ENCODE measurements around the gene SKAP2. TPM values are rescaled to one million over a fixed set of nuclear protein-coding genes. Genes with fewer than 3 reads are reported as not detected.

SKAP2 gene
- polyA plus RNA-seq, 2 of the 4 experiments (the other 2 are of a cell fraction) = 18.7 to 23.0 TPM

DNA sequence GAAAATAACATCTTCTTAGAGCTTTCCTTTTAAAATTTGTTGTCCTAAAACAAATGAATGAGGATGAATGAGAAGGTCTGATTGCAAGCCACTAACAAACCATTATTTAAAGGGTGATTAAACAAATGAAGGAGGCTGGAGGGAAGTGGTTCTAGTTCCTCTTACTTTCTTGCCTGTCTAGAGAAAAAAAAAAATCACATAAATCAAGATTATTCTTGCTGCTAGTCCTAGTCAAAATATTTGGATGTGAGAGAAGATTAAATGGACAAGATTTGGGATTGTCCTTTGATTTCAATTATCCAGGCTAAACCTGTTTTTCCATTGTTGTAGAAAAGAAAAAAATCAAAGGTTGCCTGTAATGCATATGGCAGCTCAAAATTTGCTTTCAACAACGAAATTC is 3.3 kb downstream of the SKAP2 start:
- Histone ChIP-seq H3K27ac (no peak overlapping the region), H3K4me2 (no peak overlapping the region), H3K4me1 (peaks cover 19% of the 10 kb centered on the region), H3K9me3 (no peaks in the 10 kb centered on the region), H3K4me3 (no peak overlapping the region)
- DNase-seq (ENCODE audit: low read depth in 1 of 2, low spot score in 1 of 2) (no peak), ATAC-seq (no peak), FAIRE-seq (no peak)
- no peak for TF ChIP-seq MAFK (IDR thresholded peaks at IDR 0.05; ENCODE audit: partially characterized antibody)
- TF ChIP-seq FOXS1 (CRISPR knock-in tag; IDR thresholded peaks at IDR 0.05) = no peak
- TF ChIP-seq TP53 (CRISPR knock-in tag; IDR thresholded peaks at IDR 0.05) = no peak
- WGBS (ENCODE audit: missing lambda C conversion rate) = 72% methylated on average over 1 of the region's 1 CpG
- ChIA-PET CTCF (interaction anchor here (0.7 to 3.2 kb wide), 2 partner anchors 238 to 282 kb away, joined by 4 to 20 read pairs; partner anchors contain the start of gene HOXA5), POLR2A (no interaction called here)

DNA sequence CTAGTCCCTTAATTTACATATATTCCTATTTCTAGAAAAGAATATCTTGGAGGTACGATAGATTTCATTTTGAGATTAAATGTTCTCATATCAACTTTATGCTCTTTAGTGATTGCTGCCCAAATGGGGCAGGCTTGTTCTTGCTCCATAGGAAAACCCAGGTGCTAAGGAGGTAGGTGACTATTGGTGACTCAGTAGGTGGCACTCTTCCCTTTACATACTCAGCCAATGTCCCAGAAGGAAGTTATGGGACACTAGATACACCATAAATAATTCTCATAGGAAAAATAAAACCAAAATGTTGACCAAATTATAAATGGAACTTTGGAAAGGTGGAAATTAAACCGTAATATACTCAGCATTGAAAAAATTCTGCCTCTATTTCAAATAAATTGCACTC is 4.0 kb downstream of the SKAP2 start:
- FAIRE-seq (no peak), DNase-seq (ENCODE audit: low read depth in 1 of 2, low spot score in 1 of 2) (peak in 1 of 2 experiments; percentile 71), ATAC-seq (no peak)
- Histone ChIP-seq H3K9me3 (no peaks in the 10 kb centered on the region), H3K4me2 (no peak overlapping the region), H3K27ac (no peak overlapping the region), H3K4me1 (peaks cover 19% of the 10 kb centered on the region), H3K4me3 (no peak overlapping the region)
- WGBS (ENCODE audit: missing lambda C conversion rate) = 50% methylated on average over 2 of the region's 2 CpGs
- CTCF ChIA-PET = interaction anchor here (0.8 to 3.5 kb wide), 4 partner anchors 271 to 290 kb away, joined by 3 to 20 read pairs (median 10); partner anchors contain the start of gene HOXA5
- peak; percentile 80 for TF ChIP-seq RAD21 (conservative IDR thresholded peaks at IDR 0.05 in 1 of 2, IDR thresholded peaks at IDR 0.05 in 1 of 2)
- no peak for TF ChIP-seq GATA3 (IDR thresholded peaks at IDR 0.05; ENCODE audit: borderline replicate concordance)
- TF ChIP-seq, protein P1, sequence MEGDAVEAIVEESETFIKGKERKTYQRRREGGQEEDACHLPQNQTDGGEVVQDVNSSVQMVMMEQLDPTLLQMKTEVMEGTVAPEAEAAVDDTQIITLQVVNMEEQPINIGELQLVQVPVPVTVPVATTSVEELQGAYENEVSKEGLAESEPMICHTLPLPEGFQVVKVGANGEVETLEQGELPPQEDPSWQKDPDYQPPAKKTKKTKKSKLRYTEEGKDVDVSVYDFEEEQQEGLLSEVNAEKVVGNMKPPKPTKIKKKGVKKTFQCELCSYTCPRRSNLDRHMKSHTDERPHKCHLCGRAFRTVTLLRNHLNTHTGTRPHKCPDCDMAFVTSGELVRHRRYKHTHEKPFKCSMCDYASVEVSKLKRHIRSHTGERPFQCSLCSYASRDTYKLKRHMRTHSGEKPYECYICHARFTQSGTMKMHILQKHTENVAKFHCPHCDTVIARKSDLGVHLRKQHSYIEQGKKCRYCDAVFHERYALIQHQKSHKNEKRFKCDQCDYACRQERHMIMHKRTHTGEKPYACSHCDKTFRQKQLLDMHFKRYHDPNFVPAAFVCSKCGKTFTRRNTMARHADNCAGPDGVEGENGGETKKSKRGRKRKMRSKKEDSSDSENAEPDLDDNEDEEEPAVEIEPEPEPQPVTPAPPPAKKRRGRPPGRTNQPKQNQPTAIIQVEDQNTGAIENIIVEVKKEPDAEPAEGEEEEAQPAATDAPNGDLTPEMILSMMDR (IDR thresholded peaks at IDR 0.05) = peak; percentile 66
- TF ChIP-seq SMC3 (IDR thresholded peaks at IDR 0.05) = peak; percentile 76
- POLR2A ChIA-PET = no interaction called here

DNA sequence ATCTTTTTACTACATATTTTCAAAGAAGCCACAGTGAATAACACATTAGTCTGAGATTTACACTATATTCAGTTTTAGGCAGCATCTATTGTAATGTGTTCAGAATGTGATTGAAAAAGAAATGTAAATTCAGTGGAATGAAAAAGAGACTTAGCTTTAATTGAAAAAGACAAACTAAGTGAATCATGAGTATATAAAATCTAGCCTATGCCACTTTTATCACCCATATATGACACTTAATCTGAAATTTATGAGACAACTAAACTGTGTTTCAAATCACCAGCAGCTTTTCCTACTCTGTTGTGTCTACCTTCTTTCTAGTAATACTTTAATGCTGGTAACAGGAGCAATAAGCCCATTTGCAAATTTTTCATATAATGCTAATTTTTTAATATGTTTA is 4.7 kb downstream of the SKAP2 start:
- FAIRE-seq (no peak), ATAC-seq (no peak), DNase-seq (ENCODE audit: low read depth in 1 of 2, low spot score in 1 of 2) (no peak)
- ChIA-PET POLR2A (no interaction called here), CTCF (interaction anchor here (0.7 to 3.5 kb wide), 6 partner anchors 272 to 298 kb away, joined by 3 to 20 read pairs (median 4); partner anchors contain the start of gene HOXA5)
- H3K4me2 ChIP-seq = no peak overlapping the region
- H3K4me1 ChIP-seq = peaks cover 19% of the 10 kb centered on the region
- TF ChIP-seq CEBPB (IDR thresholded peaks at IDR 0.05) (no peak), ESRRA (IDR thresholded peaks at IDR 0.05; ENCODE audit: borderline replicate concordance, low read length) (no peak), POLR2A (IDR thresholded peaks at IDR 0.05; ENCODE audit: low read length) (no peak), RARB (CRISPR knock-in tag; IDR thresholded peaks at IDR 0.05) (no peak), GATA3 (IDR thresholded peaks at IDR 0.05; ENCODE audit: borderline replicate concordance) (no peak), CHD2 (IDR thresholded peaks at IDR 0.05; ENCODE audit: low read length, partially characterized antibody) (no peak), EHMT2 (IDR thresholded peaks at IDR 0.05; ENCODE audit: low read depth) (no peak), JUN (IDR thresholded peaks at IDR 0.05) (no peak), RFX5 (IDR thresholded peaks at IDR 0.05) (no peak)
- TF ChIP-seq, protein P2, sequence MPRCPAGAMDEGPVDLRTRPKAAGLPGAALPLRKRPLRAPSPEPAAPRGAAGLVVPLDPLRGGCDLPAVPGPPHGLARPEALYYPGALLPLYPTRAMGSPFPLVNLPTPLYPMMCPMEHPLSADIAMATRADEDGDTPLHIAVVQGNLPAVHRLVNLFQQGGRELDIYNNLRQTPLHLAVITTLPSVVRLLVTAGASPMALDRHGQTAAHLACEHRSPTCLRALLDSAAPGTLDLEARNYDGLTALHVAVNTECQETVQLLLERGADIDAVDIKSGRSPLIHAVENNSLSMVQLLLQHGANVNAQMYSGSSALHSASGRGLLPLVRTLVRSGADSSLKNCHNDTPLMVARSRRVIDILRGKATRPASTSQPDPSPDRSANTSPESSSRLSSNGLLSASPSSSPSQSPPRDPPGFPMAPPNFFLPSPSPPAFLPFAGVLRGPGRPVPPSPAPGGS (IDR thresholded peaks at IDR 0.05) = no peak
- TF ChIP-seq, protein P3, sequence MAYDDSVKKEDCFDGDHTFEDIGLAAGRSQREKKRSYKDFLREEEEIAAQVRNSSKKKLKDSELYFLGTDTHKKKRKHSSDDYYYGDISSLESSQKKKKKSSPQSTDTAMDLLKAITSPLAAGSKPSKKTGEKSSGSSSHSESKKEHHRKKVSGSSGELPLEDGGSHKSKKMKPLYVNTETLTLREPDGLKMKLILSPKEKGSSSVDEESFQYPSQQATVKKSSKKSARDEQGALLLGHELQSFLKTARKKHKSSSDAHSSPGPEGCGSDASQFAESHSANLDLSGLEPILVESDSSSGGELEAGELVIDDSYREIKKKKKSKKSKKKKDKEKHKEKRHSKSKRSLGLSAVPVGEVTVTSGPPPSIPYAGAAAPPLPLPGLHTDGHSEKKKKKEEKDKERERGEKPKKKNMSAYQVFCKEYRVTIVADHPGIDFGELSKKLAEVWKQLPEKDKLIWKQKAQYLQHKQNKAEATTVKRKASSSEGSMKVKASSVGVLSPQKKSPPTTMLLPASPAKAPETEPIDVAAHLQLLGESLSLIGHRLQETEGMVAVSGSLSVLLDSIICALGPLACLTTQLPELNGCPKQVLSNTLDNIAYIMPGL (CRISPR knock-in tag; IDR thresholded peaks at IDR 0.05; ENCODE audit: borderline replicate concordance) = no peak
- TF ChIP-seq, protein P4, sequence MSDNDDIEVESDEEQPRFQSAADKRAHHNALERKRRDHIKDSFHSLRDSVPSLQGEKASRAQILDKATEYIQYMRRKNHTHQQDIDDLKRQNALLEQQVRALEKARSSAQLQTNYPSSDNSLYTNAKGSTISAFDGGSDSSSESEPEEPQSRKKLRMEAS (IDR thresholded peaks at IDR 0.05) = no peak
- TF ChIP-seq, protein P5, sequence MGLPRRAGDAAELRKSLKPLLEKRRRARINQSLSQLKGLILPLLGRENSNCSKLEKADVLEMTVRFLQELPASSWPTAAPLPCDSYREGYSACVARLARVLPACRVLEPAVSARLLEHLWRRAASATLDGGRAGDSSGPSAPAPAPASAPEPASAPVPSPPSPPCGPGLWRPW (IDR thresholded peaks at IDR 0.05) = no peak
- no peak overlapping the region for H3K4me3 ChIP-seq
- no peak overlapping the region for H3K27ac ChIP-seq
- no peaks in the 10 kb centered on the region for H3K9me3 ChIP-seq

Data from A549 (cell line).